Measurements from ENCODE around the gene CAPG. TPM values are rescaled to one million over a fixed set of nuclear protein-coding genes. Genes with fewer than 3 reads are reported as not detected.
"Not testable (repeated sequence)": the region's sequence is repeated elsewhere in the genome, so short reads cannot be mapped to it uniquely, and the experiment has no call there.

The CAPG gene
- total RNA-seq, 1 donor from 2014 or later = 3.5 TPM

GRCh38 chr2:85414761-85415553 is 4.8 kb upstream of the CAPG start:
- H3K27me3 ChIP-seq (ENCODE audit: low read depth) = peaks cover 36% of the 10 kb centered on the region
- intact Hi-C loops (cut with micrococcal nuclease) = no loop called here
- H3K27ac ChIP-seq (replicated peaks) = no peak overlapping the region
- no peaks in the 10 kb centered on the region for H3K36me3 ChIP-seq
- no peak overlapping the region for H3K4me3 ChIP-seq
- H3K9me3 ChIP-seq (replicated peaks) = no peaks in the 10 kb centered on the region
- DNase-seq = no peak
- peaks cover 31% of the 10 kb centered on the region for H3K4me1 ChIP-seq
- TF ChIP-seq CTCF (IDR thresholded peaks at IDR 0.05; ENCODE audit: borderline replicate concordance) = no peak

GRCh38 chr2:85414421-85414759 is 4.2 kb upstream of the CAPG start:
- H3K36me3 ChIP-seq; H3K4me3 ChIP-seq; DNase-seq; intact Hi-C loops (cut with micrococcal nuclease); H3K27ac ChIP-seq (replicated peaks); H3K9me3 ChIP-seq (replicated peaks): not testable (repeated sequence)
- H3K4me1 ChIP-seq = peaks cover 25% of the 10 kb centered on the region
- H3K27me3 ChIP-seq (ENCODE audit: low read depth) = peaks cover 41% of the 10 kb centered on the region

GRCh38 chr2:85413592-85414420 is 3.6 kb upstream of the CAPG start:
- peak overlapping the region; percentile 62 for H3K4me3 ChIP-seq
- H3K27me3 ChIP-seq (ENCODE audit: low read depth) = peaks cover 41% of the 10 kb centered on the region
- no peak for DNase-seq
- intact Hi-C loops (cut with micrococcal nuclease) = no loop called here
- TF ChIP-seq CTCF (IDR thresholded peaks at IDR 0.05; ENCODE audit: borderline replicate concordance) = no peak
- peaks cover 21% of the 10 kb centered on the region for H3K4me1 ChIP-seq
- no peaks in the 10 kb centered on the region for H3K9me3 ChIP-seq (replicated peaks)
- H3K36me3 ChIP-seq = no peaks in the 10 kb centered on the region
- no peak overlapping the region for H3K27ac ChIP-seq (replicated peaks)

- peaks cover 16% of the 10 kb centered on the region for H3K4me1 ChIP-seq
- H3K36me3 ChIP-seq = no peaks in the 10 kb centered on the region
- intact Hi-C loops (cut with micrococcal nuclease) = no loop called here
- no peak for TF ChIP-seq CTCF (IDR thresholded peaks at IDR 0.05; ENCODE audit: borderline replicate concordance)
- H3K27me3 ChIP-seq (ENCODE audit: low read depth) = peaks cover 41% of the 10 kb centered on the region
- H3K9me3 ChIP-seq (replicated peaks) = no peaks in the 10 kb centered on the region
- no peak overlapping the region for H3K4me3 ChIP-seq
- no peak overlapping the region for H3K27ac ChIP-seq (replicated peaks)
- DNase-seq = no peak
Measured at GRCh38 chr2:85411405-85411748, 1.2 kb upstream of the CAPG start.

- Histone ChIP-seq H3K4me1 (peaks cover 16% of the 10 kb centered on the region), H3K27ac (replicated peaks) (no peak overlapping the region), H3K9me3 (replicated peaks) (no peaks in the 10 kb centered on the region), H3K4me3 (no peak overlapping the region), H3K36me3 (no peaks in the 10 kb centered on the region), H3K27me3 (ENCODE audit: low read depth) (peaks cover 41% of the 10 kb centered on the region)
- no peak for DNase-seq
- no peak for TF ChIP-seq CTCF (IDR thresholded peaks at IDR 0.05; ENCODE audit: borderline replicate concordance)
- intact Hi-C loops (cut with micrococcal nuclease) = no loop called here
Measured at GRCh38 chr2:85410584-85411404, 628 bp upstream of the CAPG start.

Measured in left ventricle myocardium inferior (tissue), 1 donor.